GF-D8 (cell line): ENCODE measurements around the gene KIAA0930.
"Not testable (repeated sequence)": the region's sequence is repeated elsewhere in the genome, so short reads cannot be mapped to it uniquely, and the experiment has no call there.

Source experiments
- DNase-seq: peaks from one replicate; lab custom pipeline; 2025; lab: John Stamatoyannopoulos, UW

The KIAA0930 gene

DNA sequence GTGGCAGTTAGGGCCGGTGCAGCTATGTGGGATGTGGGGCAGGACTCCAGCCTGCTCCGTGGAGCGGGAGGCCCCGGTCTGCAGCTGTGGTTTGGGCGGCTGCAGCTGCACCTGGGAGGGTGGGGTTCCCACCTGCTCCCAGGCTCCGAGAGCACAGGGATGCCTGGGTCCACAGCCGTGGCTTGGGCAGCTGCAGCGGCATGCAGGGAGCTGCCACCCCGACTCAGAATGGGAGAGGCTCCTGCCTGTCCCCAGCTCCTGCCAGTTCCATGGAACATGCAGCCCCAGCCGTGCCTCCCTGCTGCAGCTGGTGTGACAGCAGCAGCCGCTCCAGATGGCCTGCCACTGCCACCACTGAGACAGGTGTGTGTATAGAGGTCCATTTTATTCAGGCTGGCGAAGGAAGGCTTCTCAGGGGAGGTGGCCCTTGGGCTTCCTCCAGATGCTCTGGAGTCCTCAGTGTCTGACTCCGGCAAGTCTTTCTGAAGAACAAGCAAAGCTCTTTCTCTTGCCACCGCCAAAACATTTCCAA lies 22.3 kb upstream of the KIAA0930 start:
- DNase-seq, result no peak

DNA sequence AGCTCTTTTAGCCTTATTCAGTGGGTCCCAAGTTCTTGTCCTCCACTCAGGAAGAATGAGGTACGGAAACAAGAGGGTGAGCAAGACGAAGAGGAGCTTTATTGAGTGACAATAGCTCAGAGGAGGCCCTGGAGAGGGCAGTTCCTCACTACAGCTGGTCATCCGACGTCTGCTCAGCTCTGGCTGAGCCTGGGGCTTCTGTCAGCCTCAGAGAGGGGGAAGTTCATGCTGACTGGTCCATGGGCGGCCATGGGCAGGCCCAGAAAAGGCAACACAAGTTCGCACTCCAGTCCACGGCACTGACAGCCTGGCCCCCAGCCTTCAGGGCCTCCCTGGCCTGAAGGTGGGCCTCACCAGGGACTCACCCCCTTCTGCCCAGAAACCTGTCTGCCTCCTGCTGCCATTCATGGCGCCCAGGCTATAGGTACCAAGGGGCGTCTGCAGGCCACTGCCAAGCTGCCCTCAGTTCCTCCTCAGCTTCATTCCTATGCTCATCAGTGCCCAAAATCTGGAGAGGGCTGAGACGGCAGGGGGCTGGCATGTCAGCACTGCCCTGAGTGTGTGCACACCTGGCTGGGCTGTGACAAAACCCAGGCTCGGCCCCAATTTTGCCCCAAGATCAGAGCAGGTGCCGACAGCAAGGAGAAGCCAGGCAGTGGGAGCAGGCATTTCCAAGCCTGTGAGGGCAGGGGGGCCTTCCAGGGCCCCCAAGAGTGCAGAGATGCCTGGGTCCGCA lies 21.7 kb upstream of the KIAA0930 start:
- peak; percentile 21 for DNase-seq

DNA sequence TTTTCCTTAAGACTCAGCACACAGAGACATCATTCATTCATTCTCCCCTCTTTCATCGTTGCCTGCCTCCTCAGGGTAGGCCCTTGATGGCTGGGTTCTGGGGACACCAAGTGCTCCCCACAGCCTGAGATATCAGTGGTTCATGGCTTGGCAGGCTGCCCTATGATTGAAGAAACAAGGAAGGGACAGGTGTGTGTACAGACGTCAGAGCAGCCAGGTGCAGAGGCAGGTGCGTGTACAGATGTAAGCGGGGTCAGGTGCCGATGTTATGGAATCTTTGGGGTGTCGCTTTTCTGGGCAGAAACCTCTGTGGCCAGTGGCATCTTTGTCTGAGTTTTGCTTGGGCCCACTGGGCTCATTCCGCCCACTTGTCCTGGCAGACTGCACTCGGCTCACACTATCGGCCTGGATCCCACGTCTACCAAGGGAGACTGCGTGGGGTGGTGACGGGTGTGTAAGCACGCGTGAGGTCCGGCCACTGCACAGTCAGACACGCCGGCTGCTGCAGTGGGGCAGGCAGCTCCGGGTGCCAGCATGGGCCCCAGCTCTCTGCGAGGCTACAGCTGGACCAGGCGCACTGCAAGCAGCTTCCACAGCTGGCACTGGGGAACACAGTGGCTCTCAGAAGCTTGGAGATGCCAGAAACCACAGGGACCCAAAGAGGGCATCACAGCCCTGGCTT lies 20.9 kb upstream of the KIAA0930 start:
- no peak for DNase-seq

GRCh38 chr22:45260395-45260759 lies 19.7 kb upstream of the KIAA0930 start:
- DNase-seq, result not testable (repeated sequence)

DNA sequence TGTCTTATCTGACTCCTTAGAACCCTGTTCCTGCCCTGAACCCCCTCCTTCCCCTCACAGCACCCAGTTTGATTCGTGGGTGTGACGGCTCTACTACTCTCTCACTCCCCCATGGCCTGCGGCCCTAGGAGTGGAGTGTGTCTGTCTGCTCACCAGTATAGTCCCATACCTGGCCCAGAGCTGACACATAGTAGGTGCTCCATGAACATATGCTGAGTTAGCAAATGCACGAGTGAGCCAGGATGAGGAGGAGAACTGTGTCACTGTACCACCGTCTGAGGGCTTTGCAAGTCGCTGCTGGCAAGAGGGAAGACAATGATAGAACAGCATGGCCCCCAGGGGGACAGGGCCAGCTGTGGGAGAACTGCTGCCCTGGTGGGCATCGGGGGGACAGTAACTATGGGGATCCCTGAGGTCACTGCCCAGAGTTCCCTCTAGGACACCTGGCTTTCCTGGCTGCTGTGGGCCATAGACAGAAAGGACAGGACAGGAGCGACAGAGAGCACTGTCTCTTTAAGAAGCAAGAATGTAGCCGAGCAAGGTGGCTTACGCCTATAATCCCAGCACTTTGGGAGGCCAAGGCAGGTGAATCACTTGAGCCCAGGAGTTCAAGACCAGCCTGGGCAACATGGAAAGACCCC lies 19.2 kb upstream of the KIAA0930 start:
- no peak for DNase-seq

DNA sequence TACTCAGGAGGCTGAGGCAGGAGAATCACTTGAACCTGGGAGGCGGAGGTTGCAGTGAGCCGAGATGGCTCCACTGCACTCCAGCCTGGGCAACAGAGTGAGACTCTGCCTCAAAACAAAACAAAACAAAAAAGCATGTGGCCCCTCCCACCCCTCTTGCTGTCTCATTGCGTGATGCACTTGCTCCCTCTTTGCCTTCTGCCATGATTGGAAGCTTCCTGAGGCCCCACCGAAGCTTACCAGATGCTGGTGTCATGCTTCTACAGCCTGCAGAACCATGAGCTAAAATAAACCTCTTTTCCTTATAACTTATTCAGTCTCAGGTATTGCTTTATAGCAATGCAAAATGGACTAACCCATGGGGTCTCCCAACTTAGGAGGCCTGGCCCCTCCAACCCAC lies 17.2 kb upstream of the KIAA0930 start:
- not testable (repeated sequence) for DNase-seq

DNA sequence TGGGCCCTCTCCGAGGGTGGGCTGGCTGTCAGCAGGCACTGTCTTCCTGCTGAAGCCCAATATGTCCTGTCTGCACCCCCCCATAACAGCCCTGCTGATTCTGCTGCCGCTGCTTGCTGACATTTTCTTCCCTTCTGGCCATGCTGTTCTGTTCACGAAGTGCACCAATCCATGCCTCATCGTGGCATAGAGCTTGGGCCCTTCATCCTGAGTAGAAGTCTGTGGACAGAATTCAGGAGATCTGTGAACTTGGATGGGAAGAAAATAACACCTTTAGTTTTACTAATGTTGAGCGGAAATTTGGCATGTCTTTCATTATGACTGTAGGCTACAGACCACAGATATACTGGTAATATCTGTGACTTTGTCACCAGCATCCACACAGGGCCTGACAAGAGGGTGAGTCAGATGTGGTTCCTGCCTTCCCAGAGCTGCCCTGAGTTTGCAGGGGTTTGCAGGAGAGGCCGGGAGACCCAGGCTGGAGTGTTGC lies 14.1 kb upstream of the KIAA0930 start:
- no peak for DNase-seq

GRCh38 chr22:45254388-45254787 lies 13.7 kb upstream of the KIAA0930 start:
- DNase-seq, result no peak

- DNase-seq, result no peak
These were observed 12.4 kb upstream of the KIAA0930 start for GRCh38 chr22:45253039-45253641.

GRCh38 chr22:45251825-45252224 lies 11.1 kb upstream of the KIAA0930 start:
- no peak for DNase-seq

- DNase-seq, result no peak
These were observed 8.3 kb upstream of the KIAA0930 start for GRCh38 chr22:45248832-45249561.

- no peak for DNase-seq
These were observed 5.6 kb upstream of the KIAA0930 start for GRCh38 chr22:45246060-45246985.

DNA sequence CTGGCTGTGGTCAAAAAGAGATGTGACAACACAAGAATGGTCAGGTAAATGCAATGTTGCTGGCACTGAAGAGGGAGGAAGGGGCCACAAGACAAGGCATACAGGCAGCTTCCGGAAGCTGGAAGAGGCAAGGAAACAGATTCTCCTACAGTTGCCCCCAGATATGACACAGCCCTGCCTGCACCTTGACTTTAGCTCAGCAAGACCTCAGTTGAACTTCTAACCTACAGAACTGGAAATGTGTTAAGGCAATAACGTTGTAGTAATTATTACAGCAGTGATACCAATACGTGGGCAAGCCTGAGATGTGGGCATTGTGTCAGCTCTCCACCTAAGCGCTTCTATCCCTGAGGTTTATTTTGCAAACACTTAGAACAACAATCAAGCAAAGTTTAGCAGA lies 4.2 kb upstream of the KIAA0930 start:
- DNase-seq, result peak; percentile 49

DNA sequence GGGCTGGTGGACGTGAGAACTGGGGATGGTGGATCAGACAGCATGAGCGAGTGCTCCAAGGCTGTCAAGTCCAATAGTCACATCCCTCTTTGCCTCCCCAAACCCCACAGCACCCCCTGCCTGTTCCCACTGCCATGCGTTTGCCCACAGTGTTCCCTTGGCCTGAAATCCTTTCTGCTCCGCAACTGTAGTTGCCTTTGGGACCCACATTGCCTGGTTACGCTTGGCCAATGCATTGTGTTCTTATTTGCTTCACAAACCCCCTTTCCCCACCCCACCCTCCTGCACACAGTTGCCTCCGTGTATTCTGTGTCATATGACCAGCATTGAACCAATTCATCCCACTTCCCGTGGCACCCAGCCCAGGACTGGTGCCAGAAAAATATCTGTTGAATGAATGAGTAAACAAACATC lies 2.1 kb upstream of the KIAA0930 start:
- DNase-seq, result no peak

- no peak for DNase-seq
These were observed 437 bp downstream of the KIAA0930 start for GRCh38 chr22:45240104-45240809.

DNA sequence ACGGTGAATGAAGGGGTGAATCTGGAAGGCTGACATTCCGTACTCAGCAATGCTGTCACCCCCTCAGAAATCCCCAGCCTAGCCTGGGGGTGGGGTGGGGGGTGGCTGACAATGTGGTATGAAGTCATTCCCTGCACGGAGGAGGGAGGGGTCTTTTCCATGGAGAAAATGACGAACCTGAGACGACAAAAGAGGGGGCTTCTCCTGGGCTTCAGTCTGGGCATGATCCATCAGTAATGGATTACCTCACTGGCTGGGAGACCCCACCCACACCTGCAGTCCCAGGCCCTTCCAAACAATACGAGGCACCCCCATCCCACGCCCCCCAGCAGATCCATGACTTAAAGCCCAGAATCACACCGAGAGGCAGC lies 1.0 kb downstream of the KIAA0930 start:
- no peak for DNase-seq

- peak; percentile 29 for DNase-seq
These were observed 1.6 kb downstream of the KIAA0930 start for GRCh38 chr22:45238957-45239680.

DNA sequence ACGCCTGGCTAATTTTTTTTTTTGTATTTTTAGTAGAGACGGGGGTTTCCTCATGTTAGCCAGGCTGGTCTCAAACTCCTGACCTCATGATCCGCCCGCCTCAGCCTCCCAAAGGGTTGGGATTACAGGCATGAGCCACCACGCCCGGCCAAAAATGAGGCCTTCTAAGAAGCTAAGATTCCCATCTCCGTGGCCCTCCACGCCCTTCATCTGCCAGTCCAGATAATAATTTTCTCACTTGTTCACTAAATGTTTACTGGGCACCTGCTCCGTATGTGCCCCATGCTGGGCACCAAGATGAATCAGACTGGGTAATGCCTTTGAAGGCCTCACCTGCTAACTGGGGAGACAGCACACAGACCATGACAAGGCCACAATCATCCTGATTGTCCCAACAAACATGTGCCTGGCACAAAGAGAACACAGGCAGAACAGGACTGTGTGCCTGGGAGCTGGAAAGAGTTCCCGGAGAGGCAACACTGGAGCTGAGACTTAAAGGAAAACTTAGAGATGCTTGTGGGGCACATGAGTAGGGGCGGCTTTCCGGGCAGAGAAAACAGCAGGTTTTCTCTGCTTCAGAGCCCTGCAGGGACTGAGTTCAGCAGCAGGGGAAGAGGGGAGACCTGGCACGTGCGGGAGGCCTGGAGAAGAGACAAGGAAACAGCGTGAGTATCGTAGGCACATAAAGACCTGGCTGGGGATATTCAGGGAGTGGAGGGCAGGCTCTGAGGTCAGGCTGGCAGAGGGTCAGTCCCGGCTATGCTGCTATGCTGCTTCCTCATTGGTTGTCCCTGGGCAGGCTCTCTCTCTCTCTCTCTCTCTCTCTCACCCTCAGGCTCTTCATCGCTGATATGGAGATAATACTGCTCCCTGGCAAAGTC lies 2.4 kb downstream of the KIAA0930 start:
- DNase-seq, result no peak
